HCT116 (cell line): ENCODE results near the gene CAP2. TPM values are rescaled to one million over a fixed set of nuclear protein-coding genes. Genes with fewer than 3 reads are reported as not detected.
A peak's percentile ranks its signal among the peaks of the same experiment; 100 is the strongest.

Experiments used
- ATAC-seq: fragments of 200-7000 bp; cut with Tn5 transposase; 2 replicates; pipeline ENCODE4 v1.9.1; 2020; ENCODE audit warnings: mild to moderate bottlenecking, moderate library complexity
- BruUV-seq: library from RNA; stranded (reverse); fragments of 400-500 nt; replicated peaks from 2 replicates; lab custom pipeline; 2021; lab: Mats Ljungman, UMichigan
- CTCF ChIA-PET: fragments of 300-600 bp; sonication (Branson Sonifier 250); formaldehyde crosslinking; loops from one replicate; lab custom pipeline; 2021; ENCODE audit warnings: antibody characterized with exemption; lab: Charles Lee
- POLR2A ChIA-PET: fragments of 300-600, 350-600 bp; sonication (Branson Sonifier 250); formaldehyde crosslinking; loops from one replicate; lab custom pipeline; 2021; ENCODE audit warnings: antibody characterized with exemption; lab: Charles Lee
- RAD21 ChIA-PET, 2 experiments: fragments of 300-600 bp; sonication (Branson Sonifier 250); formaldehyde crosslinking; loops; one replicate each; lab custom pipeline; 2023; ENCODE audit warnings: low total read pairs in 2 of 2; ENCODE audit not compliant: uncharacterized antibody in 2 of 2, unreplicated experiment in 2 of 2, low non-redundant PET in 1 of 2; lab: Charles Lee
- DNase-seq: peaks from one replicate; pipeline ENCODE4 v3.0.0-alpha.2; 2010; ENCODE audit warnings: low read depth, low spot score
- H2AFZ ChIP-seq: fragments of 200-600 bp; shearing (Covaris generic), sonication (generic); 2 replicates; pipeline ENCODE4 v1.6.1; 2017; ENCODE audit warnings: low read depth, mixed run types, mixed read lengths, antibody characterized with exemption, low read length; ENCODE audit not compliant: poor library complexity, severe bottlenecking
- H3K27ac ChIP-seq: 2 replicates; pipeline ENCODE4 v1.5.1; 2012; ENCODE audit warnings: low read depth, low read length
- H3K27me3 ChIP-seq: fragments of 200-600 bp; sonication (generic); 2 replicates; pipeline ENCODE4 v1.6.1; 2016; ENCODE audit warnings: mixed run types, low read length, mixed read lengths; ENCODE audit not compliant: insufficient read depth
- H3K36me3 ChIP-seq, 2 experiments: fragments of 200-500 bp in 1 of 2; fragments of 200-600 bp in 1 of 2; sonication (Bioruptor generic) in 1 of 2; sonication (generic) in 1 of 2; 2 replicates each; pipeline versions ENCODE4 v1.5.1 to v1.6.1; 2014 to 2016; ENCODE audit warnings: low read length in 2 of 2, inconsistent platforms in 1 of 2, mixed read lengths in 1 of 2, mixed run types in 1 of 2; ENCODE audit not compliant: insufficient read depth in 2 of 2, control insufficient read depth in 1 of 2
- H3K4me1 ChIP-seq, 2 experiments: fragments of 200-600 bp in 1 of 2; sonication (generic) in 1 of 2; 2 replicates each; pipeline versions ENCODE4 v1.5.1 to v1.6.1; 2012 to 2017; ENCODE audit warnings: low read length in 2 of 2, inconsistent platforms in 1 of 2, mild to moderate bottlenecking in 1 of 2, mixed read lengths in 1 of 2, mixed run types in 1 of 2, moderate library complexity in 1 of 2; ENCODE audit not compliant: insufficient read depth in 2 of 2, control insufficient read depth in 1 of 2
- H3K4me2 ChIP-seq: fragments of 200-600 bp; sonication (generic); 2 replicates; pipeline ENCODE4 v1.6.1; 2017; ENCODE audit warnings: mixed run types, low read length, mixed read lengths
- H3K4me3 ChIP-seq, 2 experiments: fragments of 200-600 bp in 1 of 2; sonication (generic) in 1 of 2; replicated peaks in 1 of 2; 2 replicates each; pipeline ENCODE4 v1.5.1; 2011 to 2016; ENCODE audit warnings: low read length in 2 of 2, control low read depth in 1 of 2, low read depth in 1 of 2, mild to moderate bottlenecking in 1 of 2, mixed read lengths in 1 of 2, mixed run types in 1 of 2
- H3K79me2 ChIP-seq: fragments of 200-600 bp; sonication (generic); 2 replicates; pipeline ENCODE4 v1.6.1; 2017; ENCODE audit warnings: mild to moderate bottlenecking, mixed run types, low read length, moderate library complexity, mixed read lengths; ENCODE audit not compliant: insufficient read depth
- H3K9ac ChIP-seq: fragments of 200-600 bp; sonication (generic); 2 replicates; pipeline ENCODE4 v1.6.1; 2016; ENCODE audit warnings: low read length, mixed read lengths
- H3K9me2 ChIP-seq: fragments of 200-600 bp; sonication (generic), shearing (Covaris generic); 2 replicates; pipeline ENCODE4 v1.6.1; 2017; ENCODE audit warnings: mixed run types, mild to moderate bottlenecking, moderate library complexity; ENCODE audit not compliant: insufficient read depth
- H3K9me3 ChIP-seq, 2 experiments: fragments of 200-500 bp in 1 of 2; fragments of 200-600 bp in 1 of 2; sonication (Bioruptor generic) in 1 of 2; sonication (generic) in 1 of 2; 2 replicates each; pipeline ENCODE4 v1.6.1; 2014 to 2017; ENCODE audit warnings: low read length in 2 of 2, mixed read lengths in 2 of 2, inconsistent platforms in 1 of 2, low read depth in 1 of 2, mild to moderate bottlenecking in 1 of 2, mixed run types in 1 of 2, moderate library complexity in 1 of 2; ENCODE audit not compliant: control insufficient read depth in 1 of 2, insufficient read depth in 1 of 2
- H4K20me1 ChIP-seq: fragments of 200-600 bp; sonication (generic), shearing (Covaris generic); 2 replicates; pipeline ENCODE4 v1.6.1; 2017; ENCODE audit warnings: mixed run types, mild to moderate bottlenecking, moderate library complexity; ENCODE audit not compliant: insufficient read depth
- CBX3 ChIP-seq: IDR thresholded peaks from 2 replicates; pipeline ENCODE4 v1.6.1; 2012; ENCODE audit warnings: low read depth
- EZH2 ChIP-seq: fragments of 200-600 bp; sonication (generic); IDR thresholded peaks from 2 replicates; pipeline ENCODE4 v1.6.1; 2017; ENCODE audit warnings: antibody characterized with exemption, mixed run types
- EZH2phosphoT487 ChIP-seq: fragments of 200-600 bp; IDR thresholded peaks from 2 replicates; pipeline ENCODE4 v1.6.1; 2018; ENCODE audit warnings: antibody characterized with exemption, borderline replicate concordance
- MAX ChIP-seq: IDR thresholded peaks from 2 replicates; pipeline ENCODE4 v1.6.1; 2012
- POLR2A ChIP-seq: IDR thresholded peaks from 2 replicates; pipeline ENCODE4 v1.7.0; 2011; ENCODE audit warnings: borderline replicate concordance; ENCODE audit not compliant: insufficient read depth, insufficient read length; ENCODE audit errors: extremely low read depth
- SIN3A ChIP-seq: IDR thresholded peaks from 2 replicates; pipeline ENCODE4 v1.6.1; 2012; ENCODE audit warnings: low read depth
- SP1 ChIP-seq: IDR thresholded peaks from 2 replicates; pipeline ENCODE4 v1.6.1; 2012; ENCODE audit warnings: low read depth
- SRF ChIP-seq: IDR thresholded peaks from 2 replicates; pipeline ENCODE4 v1.6.1; 2012; ENCODE audit warnings: low read depth
- TCF7L2 ChIP-seq: IDR thresholded peaks from 2 replicates; pipeline ENCODE4 v1.7.0; 2011; ENCODE audit warnings: borderline replicate concordance, inconsistent platforms; ENCODE audit not compliant: insufficient read depth, insufficient read length; ENCODE audit errors: extremely low read depth
- YY1 ChIP-seq: IDR thresholded peaks from 2 replicates; pipeline ENCODE4 v1.6.1; 2011; ENCODE audit warnings: low read length, low read depth, moderate library complexity, mild to moderate bottlenecking; ENCODE audit not compliant: insufficient replicate concordance; ENCODE audit errors: extremely low read depth
- ZFX ChIP-seq: fragments of 450-650 bp; IDR thresholded peaks from 2 replicates; pipeline ENCODE4 v1.6.1; 2017
- ZNF274 ChIP-seq: fragments of 200-500 bp; sonication (Bioruptor generic); IDR thresholded peaks from 2 replicates; pipeline ENCODE4 v1.6.1; 2014; ENCODE audit warnings: mild to moderate bottlenecking, low read depth, low read length, inconsistent platforms
- intact Hi-C: fragments of 100-400 bp; cut with micrococcal nuclease; formaldehyde crosslinking; loops from 2 replicates; pipeline ENCODE4 v1.10.0; 2022
- total RNA-seq: library from RNA; stranded (reverse); gene quantifications from one replicate; pipeline ENCODE4 v1.2.1, GENCODE V29; 2021; ENCODE audit not compliant: unreplicated experiment
- TF ChIP-seq, protein P1 (sequence below): IDR thresholded peaks from 2 replicates; pipeline ENCODE4 v1.6.1; 2011; ENCODE audit warnings: mild to moderate bottlenecking, low read length, moderate library complexity; ENCODE audit not compliant: insufficient replicate concordance; ENCODE audit errors: extremely low read depth
- TF ChIP-seq, protein P2 (sequence below): IDR thresholded peaks from 2 replicates; pipeline ENCODE4 v1.6.1; 2012; ENCODE audit warnings: low read depth
- TF ChIP-seq, protein P3 (sequence below): IDR thresholded peaks from 2 replicates; pipeline ENCODE4 v1.6.1; 2012

The CAP2 gene
- total RNA-seq, 1 experiment from 2014 or later: 3.8 TPM

- Histone ChIP-seq H3K9ac (no peak overlapping the region), H2AFZ (no peak overlapping the region), H3K4me2 (peak overlapping the region; percentile 43), H3K79me2 (no peaks in the 10 kb centered on the region; the same call in 1 of the 2 replicates), H3K27ac (no peak overlapping the region), H3K4me1 (peaks cover 4 to 25% of the 10 kb centered on the region in 2 experiments; a peak in 3 of 4 replicates), H4K20me1 (no peaks in the 10 kb centered on the region), H3K9me2 (no peaks in the 10 kb centered on the region), H3K4me3 (no peak overlapping the region), H3K36me3 (0 out of 4 replicates have a peak, but pooled peaks cover 0 to 4% of the 10 kb centered on the region in 2 experiments), H3K9me3 (no peaks in the 10 kb centered on the region), H3K27me3 (no peaks in the 10 kb centered on the region)
- intact Hi-C loops: no loop called here
- no peak for DNase-seq
- no peak for ATAC-seq
- no TSS peak for BruUV-seq
- ChIA-PET CTCF (no interaction called here), POLR2A (no interaction called here), RAD21 (no interaction called here)
- TF ChIP-seq EZH2phosphoT487 (no peak), CBX3 (no peak), SRF (no peak), SP1 (no peak), TCF7L2 (no peak), ZFX (no peak), SIN3A (no peak), MAX (no peak), YY1 (no peak), POLR2A (no peak), ZNF274 (no peak), EZH2 (no peak)
- TF ChIP-seq, protein P1, sequence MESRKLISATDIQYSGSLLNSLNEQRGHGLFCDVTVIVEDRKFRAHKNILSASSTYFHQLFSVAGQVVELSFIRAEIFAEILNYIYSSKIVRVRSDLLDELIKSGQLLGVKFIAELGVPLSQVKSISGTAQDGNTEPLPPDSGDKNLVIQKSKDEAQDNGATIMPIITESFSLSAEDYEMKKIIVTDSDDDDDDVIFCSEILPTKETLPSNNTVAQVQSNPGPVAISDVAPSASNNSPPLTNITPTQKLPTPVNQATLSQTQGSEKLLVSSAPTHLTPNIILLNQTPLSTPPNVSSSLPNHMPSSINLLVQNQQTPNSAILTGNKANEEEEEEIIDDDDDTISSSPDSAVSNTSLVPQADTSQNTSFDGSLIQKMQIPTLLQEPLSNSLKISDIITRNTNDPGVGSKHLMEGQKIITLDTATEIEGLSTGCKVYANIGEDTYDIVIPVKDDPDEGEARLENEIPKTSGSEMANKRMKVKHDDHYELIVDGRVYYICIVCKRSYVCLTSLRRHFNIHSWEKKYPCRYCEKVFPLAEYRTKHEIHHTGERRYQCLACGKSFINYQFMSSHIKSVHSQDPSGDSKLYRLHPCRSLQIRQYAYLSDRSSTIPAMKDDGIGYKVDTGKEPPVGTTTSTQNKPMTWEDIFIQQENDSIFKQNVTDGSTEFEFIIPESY: no peak
- TF ChIP-seq, protein P2, sequence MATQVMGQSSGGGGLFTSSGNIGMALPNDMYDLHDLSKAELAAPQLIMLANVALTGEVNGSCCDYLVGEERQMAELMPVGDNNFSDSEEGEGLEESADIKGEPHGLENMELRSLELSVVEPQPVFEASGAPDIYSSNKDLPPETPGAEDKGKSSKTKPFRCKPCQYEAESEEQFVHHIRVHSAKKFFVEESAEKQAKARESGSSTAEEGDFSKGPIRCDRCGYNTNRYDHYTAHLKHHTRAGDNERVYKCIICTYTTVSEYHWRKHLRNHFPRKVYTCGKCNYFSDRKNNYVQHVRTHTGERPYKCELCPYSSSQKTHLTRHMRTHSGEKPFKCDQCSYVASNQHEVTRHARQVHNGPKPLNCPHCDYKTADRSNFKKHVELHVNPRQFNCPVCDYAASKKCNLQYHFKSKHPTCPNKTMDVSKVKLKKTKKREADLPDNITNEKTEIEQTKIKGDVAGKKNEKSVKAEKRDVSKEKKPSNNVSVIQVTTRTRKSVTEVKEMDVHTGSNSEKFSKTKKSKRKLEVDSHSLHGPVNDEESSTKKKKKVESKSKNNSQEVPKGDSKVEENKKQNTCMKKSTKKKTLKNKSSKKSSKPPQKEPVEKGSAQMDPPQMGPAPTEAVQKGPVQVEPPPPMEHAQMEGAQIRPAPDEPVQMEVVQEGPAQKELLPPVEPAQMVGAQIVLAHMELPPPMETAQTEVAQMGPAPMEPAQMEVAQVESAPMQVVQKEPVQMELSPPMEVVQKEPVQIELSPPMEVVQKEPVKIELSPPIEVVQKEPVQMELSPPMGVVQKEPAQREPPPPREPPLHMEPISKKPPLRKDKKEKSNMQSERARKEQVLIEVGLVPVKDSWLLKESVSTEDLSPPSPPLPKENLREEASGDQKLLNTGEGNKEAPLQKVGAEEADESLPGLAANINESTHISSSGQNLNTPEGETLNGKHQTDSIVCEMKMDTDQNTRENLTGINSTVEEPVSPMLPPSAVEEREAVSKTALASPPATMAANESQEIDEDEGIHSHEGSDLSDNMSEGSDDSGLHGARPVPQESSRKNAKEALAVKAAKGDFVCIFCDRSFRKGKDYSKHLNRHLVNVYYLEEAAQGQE: no peak
- TF ChIP-seq, protein P3, sequence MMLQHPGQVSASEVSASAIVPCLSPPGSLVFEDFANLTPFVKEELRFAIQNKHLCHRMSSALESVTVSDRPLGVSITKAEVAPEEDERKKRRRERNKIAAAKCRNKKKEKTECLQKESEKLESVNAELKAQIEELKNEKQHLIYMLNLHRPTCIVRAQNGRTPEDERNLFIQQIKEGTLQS: no peak
Measured at GRCh38 chr6:17418281-17419188, 25.1 kb downstream of the CAP2 start.
